Non-pigmented ciliary epithelial cell (primary cell): Measurements from ENCODE around the gene XYLT1.

Experiments used
- DNase-seq: peaks from one replicate; pipeline ENCODE4 v3.0.0-alpha.2; 2010; ENCODE audit warnings: low read depth

XYLT1 gene

GRCh38 chr16:17228048-17228707, 242.6 kb downstream of the XYLT1 start:
- no peak for DNase-seq

- DNase-seq: no peak
Measured at GRCh38 chr16:17227278-17227677, 243.5 kb downstream of the XYLT1 start.

- no peak for DNase-seq
Measured at GRCh38 chr16:17225541-17225940, 245.2 kb downstream of the XYLT1 start.

- DNase-seq: no peak
Measured at GRCh38 chr16:17224879-17225281, 245.9 kb downstream of the XYLT1 start.

GRCh38 chr16:17224350-17224749, 246.4 kb downstream of the XYLT1 start:
- no peak for DNase-seq

GRCh38 chr16:17223576-17223975, 247.2 kb downstream of the XYLT1 start:
- DNase-seq: no peak

GRCh38 chr16:17222871-17223401, 247.8 kb downstream of the XYLT1 start:
- DNase-seq: no peak

GRCh38 chr16:17219991-17220390, 250.8 kb downstream of the XYLT1 start:
- no peak for DNase-seq

- DNase-seq: no peak
Measured at GRCh38 chr16:17215936-17216335, 254.8 kb downstream of the XYLT1 start.

- no peak for DNase-seq
Measured at GRCh38 chr16:17215306-17215705, 255.5 kb downstream of the XYLT1 start.

- no peak for DNase-seq
Measured at GRCh38 chr16:17213974-17214373, 256.8 kb downstream of the XYLT1 start.

- no peak for DNase-seq
Measured at GRCh38 chr16:17213025-17213424, 257.7 kb downstream of the XYLT1 start.

- DNase-seq: no peak
Measured at GRCh38 chr16:17212606-17213005, 258.2 kb downstream of the XYLT1 start.

- no peak for DNase-seq
Measured at GRCh38 chr16:17211797-17212196, 259.0 kb downstream of the XYLT1 start.

- no peak for DNase-seq
Measured at GRCh38 chr16:17206712-17207111, 264.0 kb downstream of the XYLT1 start.

GRCh38 chr16:17205279-17206211, 265.2 kb downstream of the XYLT1 start:
- DNase-seq: no peak

GRCh38 chr16:17204644-17205043, 266.1 kb downstream of the XYLT1 start:
- no peak for DNase-seq

GRCh38 chr16:17204206-17204605, 266.6 kb downstream of the XYLT1 start:
- no peak for DNase-seq

- DNase-seq: no peak
Measured at GRCh38 chr16:17203424-17203823, 267.3 kb downstream of the XYLT1 start.

- DNase-seq: no peak
Measured at GRCh38 chr16:17199135-17199534, 271.6 kb downstream of the XYLT1 start.

- no peak for DNase-seq
Measured at GRCh38 chr16:17196526-17196925, 274.2 kb downstream of the XYLT1 start.

GRCh38 chr16:17194190-17194780, 276.5 kb downstream of the XYLT1 start:
- no peak for DNase-seq
